Measurements from ENCODE around the gene SWI5.

- TF ChIP-seq CTCF (conservative IDR thresholded peaks at IDR 0.05; ENCODE audit: low read length) (no peak), EZH2phosphoT487 (IDR thresholded peaks at IDR 0.05; ENCODE audit: borderline replicate concordance, low read depth, low read length) (no peak)
Measured at GRCh38 chr9:128265348-128265847, 10.7 kb upstream of the SWI5 start.
